ENCODE measurements around the gene ACSL5. TPM values are rescaled to one million over a fixed set of nuclear protein-coding genes. Genes with fewer than 3 reads are reported as not detected.
"Not testable (repeated sequence)": the region's sequence is repeated elsewhere in the genome, so short reads cannot be mapped to it uniquely, and the experiment has no call there.

Gene ACSL5
- total RNA-seq, 1 donor from 2014 or later = 0.68 TPM

DNA sequence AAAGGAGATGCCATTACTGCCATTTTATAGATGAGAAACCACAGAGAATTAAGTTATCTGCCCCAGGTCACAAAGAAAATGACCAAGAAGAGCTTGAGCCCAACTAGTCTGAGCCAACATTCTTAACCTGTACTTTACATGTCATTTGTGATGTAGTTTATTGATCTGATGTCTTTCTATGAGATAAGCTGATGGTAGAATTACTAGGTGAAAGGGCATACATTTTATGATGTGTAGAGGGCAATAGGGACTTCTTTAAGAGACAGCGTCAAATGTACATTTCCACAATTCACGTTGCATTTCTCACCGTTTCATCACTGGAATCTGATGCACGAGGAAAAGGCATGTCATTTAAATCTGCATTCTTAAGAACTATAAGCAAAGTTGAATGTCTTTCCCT, 11.3 kb downstream of the ACSL5 start:
- H3K36me3 Mint-ChIP-seq (ENCODE audit: low read depth, unreplicated experiment) = peaks cover 2% of the 10 kb centered on the region
- H3K9me3 ChIP-seq (ENCODE audit: insufficient read depth, low read depth, low read length) = no peaks in the 10 kb centered on the region
- no peaks in the 10 kb centered on the region for H4K20me1 ChIP-seq (ENCODE audit: insufficient read depth, low read length)
- H3K4me1 ChIP-seq (ENCODE audit: insufficient read depth, low read length) = peaks cover 16% of the 10 kb centered on the region
- H3K4me2 ChIP-seq (ENCODE audit: low read length) = no peak overlapping the region
- no peaks in the 10 kb centered on the region for H3K27me3 ChIP-seq (ENCODE audit: insufficient read depth, low read length)
- no peak overlapping the region for H3K9ac ChIP-seq (ENCODE audit: low read length)
- peaks cover 2% of the 10 kb centered on the region for H3K27me3 Mint-ChIP-seq (ENCODE audit: low read depth, unreplicated experiment)
- DNase-seq (ENCODE audit: low read depth) = no peak
- H3K4me3 Mint-ChIP-seq (ENCODE audit: unreplicated experiment) = no peak overlapping the region
- no peak overlapping the region for H3K27ac ChIP-seq (ENCODE audit: low read depth, low read length)
- no peak for TF ChIP-seq EZH2 (IDR thresholded peaks at IDR 0.05; ENCODE audit: insufficient read depth, low read length)
- TF ChIP-seq, protein P1, sequence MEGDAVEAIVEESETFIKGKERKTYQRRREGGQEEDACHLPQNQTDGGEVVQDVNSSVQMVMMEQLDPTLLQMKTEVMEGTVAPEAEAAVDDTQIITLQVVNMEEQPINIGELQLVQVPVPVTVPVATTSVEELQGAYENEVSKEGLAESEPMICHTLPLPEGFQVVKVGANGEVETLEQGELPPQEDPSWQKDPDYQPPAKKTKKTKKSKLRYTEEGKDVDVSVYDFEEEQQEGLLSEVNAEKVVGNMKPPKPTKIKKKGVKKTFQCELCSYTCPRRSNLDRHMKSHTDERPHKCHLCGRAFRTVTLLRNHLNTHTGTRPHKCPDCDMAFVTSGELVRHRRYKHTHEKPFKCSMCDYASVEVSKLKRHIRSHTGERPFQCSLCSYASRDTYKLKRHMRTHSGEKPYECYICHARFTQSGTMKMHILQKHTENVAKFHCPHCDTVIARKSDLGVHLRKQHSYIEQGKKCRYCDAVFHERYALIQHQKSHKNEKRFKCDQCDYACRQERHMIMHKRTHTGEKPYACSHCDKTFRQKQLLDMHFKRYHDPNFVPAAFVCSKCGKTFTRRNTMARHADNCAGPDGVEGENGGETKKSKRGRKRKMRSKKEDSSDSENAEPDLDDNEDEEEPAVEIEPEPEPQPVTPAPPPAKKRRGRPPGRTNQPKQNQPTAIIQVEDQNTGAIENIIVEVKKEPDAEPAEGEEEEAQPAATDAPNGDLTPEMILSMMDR (IDR thresholded peaks at IDR 0.05; ENCODE audit: insufficient read depth, low read depth, low read length) = no peak
- H3K9me3 Mint-ChIP-seq (ENCODE audit: unreplicated experiment) = peaks cover 3% of the 10 kb centered on the region
- H3K36me3 ChIP-seq (ENCODE audit: insufficient read depth, low read length) = no peaks in the 10 kb centered on the region
- H3K27ac Mint-ChIP-seq (ENCODE audit: unreplicated experiment) = peak overlapping the region; percentile 19
- no peaks in the 10 kb centered on the region for H3K79me2 ChIP-seq (ENCODE audit: insufficient read depth, low read length)
- H3K4me1 Mint-ChIP-seq (ENCODE audit: low read depth, unreplicated experiment) = peaks cover 18% of the 10 kb centered on the region
- no peak for FAIRE-seq
- H2AFZ ChIP-seq (ENCODE audit: low read depth, low read length) = no peak overlapping the region
- H3K4me3 ChIP-seq (ENCODE audit: insufficient read depth, low read depth, low read length) = no peak overlapping the region

DNA sequence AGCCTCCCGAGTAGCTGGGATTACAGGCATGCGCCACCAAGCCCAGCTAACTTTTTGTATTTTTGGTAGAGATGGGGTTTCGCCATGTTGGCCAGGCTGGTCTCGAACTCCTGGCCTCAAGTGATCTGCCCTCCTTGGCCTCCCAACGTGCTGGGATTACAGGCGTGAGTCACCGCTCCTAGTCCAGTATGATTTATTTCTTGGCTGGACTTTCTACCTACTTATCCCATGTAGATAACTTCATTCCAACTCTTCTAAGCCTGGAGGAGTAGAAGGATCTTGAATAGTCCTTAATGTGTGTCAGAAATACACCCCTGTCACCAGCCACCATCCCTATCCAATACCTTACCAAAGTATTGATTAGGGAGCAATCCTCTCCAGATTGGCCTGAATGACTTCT, 14.1 kb downstream of the ACSL5 start:
- H3K9me3 Mint-ChIP-seq (ENCODE audit: unreplicated experiment); H3K4me3 Mint-ChIP-seq (ENCODE audit: unreplicated experiment); H3K79me2 ChIP-seq (ENCODE audit: insufficient read depth, low read length); FAIRE-seq; H3K27ac ChIP-seq (ENCODE audit: low read depth, low read length); H3K27ac Mint-ChIP-seq (ENCODE audit: unreplicated experiment); H3K36me3 ChIP-seq (ENCODE audit: insufficient read depth, low read length); H3K27me3 Mint-ChIP-seq (ENCODE audit: low read depth, unreplicated experiment); H3K4me2 ChIP-seq (ENCODE audit: low read length); H3K4me3 ChIP-seq (ENCODE audit: insufficient read depth, low read depth, low read length); H2AFZ ChIP-seq (ENCODE audit: low read depth, low read length); H4K20me1 ChIP-seq (ENCODE audit: insufficient read depth, low read length); H3K9ac ChIP-seq (ENCODE audit: low read length); H3K27me3 ChIP-seq (ENCODE audit: insufficient read depth, low read length); H3K9me3 ChIP-seq (ENCODE audit: insufficient read depth, low read depth, low read length); DNase-seq (ENCODE audit: low read depth); H3K36me3 Mint-ChIP-seq (ENCODE audit: low read depth, unreplicated experiment): not testable (repeated sequence)
- peaks cover 11% of the 10 kb centered on the region for H3K4me1 Mint-ChIP-seq (ENCODE audit: low read depth, unreplicated experiment)
- peaks cover 14% of the 10 kb centered on the region for H3K4me1 ChIP-seq (ENCODE audit: insufficient read depth, low read length)

DNA sequence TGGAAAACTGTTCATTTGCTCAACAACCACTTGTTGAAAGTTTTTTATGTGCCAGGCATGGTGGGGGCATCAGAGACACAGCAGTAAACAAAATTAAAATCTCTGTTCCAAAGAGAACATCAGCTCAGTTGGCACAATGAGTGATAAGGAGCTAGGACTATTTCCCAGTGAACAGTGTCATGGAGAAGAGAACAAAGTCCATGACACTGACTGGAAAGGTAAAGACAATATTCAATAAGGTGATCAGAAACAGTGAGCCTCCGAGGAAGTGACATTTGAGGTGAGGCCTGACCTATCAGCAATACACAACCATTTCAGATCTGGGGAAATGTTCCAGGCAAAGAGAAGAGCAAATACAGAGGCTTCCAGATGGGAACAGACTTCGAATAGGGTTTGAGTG, 14.6 kb downstream of the ACSL5 start:
- Mint-ChIP-seq H3K4me1 (ENCODE audit: low read depth, unreplicated experiment) (peaks cover 9% of the 10 kb centered on the region), H3K4me3 (ENCODE audit: unreplicated experiment) (no peak overlapping the region), H3K9me3 (ENCODE audit: unreplicated experiment) (no peaks in the 10 kb centered on the region), H3K27me3 (ENCODE audit: low read depth, unreplicated experiment) (no peaks in the 10 kb centered on the region), H3K27ac (ENCODE audit: unreplicated experiment) (no peak overlapping the region), H3K36me3 (ENCODE audit: low read depth, unreplicated experiment) (peaks cover 2% of the 10 kb centered on the region)
- no peaks in the 10 kb centered on the region for H3K36me3 ChIP-seq (ENCODE audit: insufficient read depth, low read length)
- H3K4me2 ChIP-seq (ENCODE audit: low read length) = no peak overlapping the region
- DNase-seq (ENCODE audit: low read depth) (no peak), FAIRE-seq (no peak)
- no peak overlapping the region for H3K4me3 ChIP-seq (ENCODE audit: insufficient read depth, low read depth, low read length)
- H2AFZ ChIP-seq (ENCODE audit: low read depth, low read length) = no peak overlapping the region
- H3K27me3 ChIP-seq (ENCODE audit: insufficient read depth, low read length) = peaks cover 4% of the 10 kb centered on the region
- TF ChIP-seq EZH2 (IDR thresholded peaks at IDR 0.05; ENCODE audit: insufficient read depth, low read length) = no peak
- TF ChIP-seq, protein P1 (IDR thresholded peaks at IDR 0.05; ENCODE audit: insufficient read depth, low read depth, low read length) = no peak
- H3K4me1 ChIP-seq (ENCODE audit: insufficient read depth, low read length) = peaks cover 9% of the 10 kb centered on the region
- no peaks in the 10 kb centered on the region for H3K9me3 ChIP-seq (ENCODE audit: insufficient read depth, low read depth, low read length)
- no peak overlapping the region for H3K27ac ChIP-seq (ENCODE audit: low read depth, low read length)
- H4K20me1 ChIP-seq (ENCODE audit: insufficient read depth, low read length) = no peaks in the 10 kb centered on the region
- no peak overlapping the region for H3K9ac ChIP-seq (ENCODE audit: low read length)
- H3K79me2 ChIP-seq (ENCODE audit: insufficient read depth, low read length) = no peaks in the 10 kb centered on the region

All from astrocyte (in vitro differentiated cells and primary cell).